ENCODE measurements around the gene CAMK2B.

Gene CAMK2B

GRCh38 chr7:44237696-44238095 lies 87.7 kb downstream of the CAMK2B start:
- Histone ChIP-seq H2AFZ (ENCODE audit: low read depth, low read length, severe bottlenecking) (no peak overlapping the region), H3K9me3 (ENCODE audit: insufficient read depth, low read length) (no peaks in the 10 kb centered on the region), H3K4me2 (ENCODE audit: low read depth, low read length, poor library complexity, severe bottlenecking) (no peak overlapping the region), H3K27me3 (ENCODE audit: low read length) (no peaks in the 10 kb centered on the region), H3K4me3 (ENCODE audit: insufficient read depth, low read length, poor library complexity, severe bottlenecking) (no peak overlapping the region), H4K20me1 (ENCODE audit: low read depth, low read length) (no peaks in the 10 kb centered on the region), H3F3A (ENCODE audit: insufficient read depth) (no peaks in the 10 kb centered on the region), H3K36me3 (ENCODE audit: low read length) (no peaks in the 10 kb centered on the region), H3K9ac (ENCODE audit: low read length) (no peak overlapping the region), H3K79me2 (ENCODE audit: insufficient read depth, low read length) (no peaks in the 10 kb centered on the region), H3K9me2 (replicated peaks; ENCODE audit: insufficient read depth, low read length) (no peaks in the 10 kb centered on the region), H3K27ac (ENCODE audit: low read depth, low read length) (no peak overlapping the region)
- no peak for TF ChIP-seq CTCF (IDR thresholded peaks at IDR 0.05; ENCODE audit: insufficient read depth, low read length, poor library complexity, severe bottlenecking)
- no peak for TF ChIP-seq EZH2phosphoT487 (conservative IDR thresholded peaks at IDR 0.05; ENCODE audit: low read length)

DNA sequence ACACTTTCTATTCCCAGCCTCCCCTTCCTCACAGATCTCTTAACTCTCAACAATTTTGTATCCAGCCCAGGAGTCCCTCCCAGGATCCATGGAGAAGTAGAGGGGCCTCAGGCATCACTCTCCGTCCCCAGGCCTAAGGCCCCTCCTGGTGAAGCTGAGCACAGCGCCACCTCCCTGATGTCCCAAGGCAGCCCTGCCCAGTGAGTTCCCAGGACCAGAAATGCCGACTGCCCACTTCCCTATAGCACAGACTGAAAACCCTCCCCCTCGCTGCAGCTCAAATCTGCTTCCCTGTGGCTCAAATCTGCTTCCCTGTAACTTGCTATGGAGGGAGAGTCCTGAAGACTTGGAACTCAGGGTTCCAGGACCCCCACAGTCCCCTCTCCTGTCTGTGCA lies 89.1 kb downstream of the CAMK2B start:
- no peaks in the 10 kb centered on the region for H3K79me2 ChIP-seq (ENCODE audit: insufficient read depth, low read length)
- H3K27me3 ChIP-seq (ENCODE audit: low read length) = no peaks in the 10 kb centered on the region

DNA sequence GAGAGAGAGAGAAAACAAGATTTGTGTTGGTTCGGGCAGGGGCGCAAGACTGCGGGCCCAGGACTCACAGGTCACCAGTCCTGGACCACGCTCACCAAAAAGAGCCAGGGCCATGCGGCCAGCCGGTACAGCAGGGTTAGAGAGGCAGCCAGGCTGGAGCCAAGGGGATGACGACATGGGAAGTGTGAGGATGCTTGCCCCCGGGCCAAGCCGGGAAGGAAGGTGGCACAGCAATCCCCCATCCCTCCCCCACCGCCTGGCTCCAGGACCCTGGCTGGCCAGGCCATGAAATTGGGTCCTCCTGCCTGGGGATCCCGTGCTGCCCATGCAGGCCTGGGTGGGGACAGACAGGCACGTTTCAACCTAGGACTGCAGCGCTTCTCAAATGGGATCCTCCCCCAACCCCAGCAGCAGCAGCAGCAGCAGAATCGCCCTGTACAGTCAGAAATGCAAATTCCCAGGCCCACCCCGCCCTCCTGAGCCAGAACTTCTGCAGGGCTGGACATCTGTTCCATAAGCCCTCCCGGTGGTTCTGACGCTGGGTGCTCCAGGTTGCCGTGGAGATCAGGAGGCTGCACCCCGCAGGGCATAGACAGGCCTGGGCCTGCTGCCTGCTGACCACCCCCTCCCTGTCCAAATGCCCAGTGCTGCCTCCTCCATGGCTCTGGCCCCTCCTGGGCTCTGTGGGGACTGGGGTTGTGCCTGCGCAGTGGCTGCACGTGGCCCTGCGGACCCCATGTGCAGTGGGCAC lies 89.6 kb downstream of the CAMK2B start:
- Histone ChIP-seq H3K4me3 (ENCODE audit: insufficient read depth, low read length, poor library complexity, severe bottlenecking) (no peak overlapping the region), H3K4me2 (ENCODE audit: low read depth, low read length, poor library complexity, severe bottlenecking) (no peak overlapping the region), H3K79me2 (ENCODE audit: insufficient read depth, low read length) (no peaks in the 10 kb centered on the region)

More for the DNA sequence above, 89.1 kb downstream of the CAMK2B start:
- no peaks in the 10 kb centered on the region for H3K36me3 ChIP-seq (ENCODE audit: low read length)
- H4K20me1 ChIP-seq (ENCODE audit: low read depth, low read length) = no peaks in the 10 kb centered on the region
- H3K9me2 ChIP-seq (replicated peaks; ENCODE audit: insufficient read depth, low read length) = no peaks in the 10 kb centered on the region
- H3K4me2 ChIP-seq (ENCODE audit: low read depth, low read length, poor library complexity, severe bottlenecking) = no peak overlapping the region
- no peak overlapping the region for H3K4me3 ChIP-seq (ENCODE audit: insufficient read depth, low read length, poor library complexity, severe bottlenecking)
- no peaks in the 10 kb centered on the region for H3K9me3 ChIP-seq (ENCODE audit: insufficient read depth, low read length)
- H3K9ac ChIP-seq (ENCODE audit: low read length) = no peak overlapping the region
- no peak overlapping the region for H3K27ac ChIP-seq (ENCODE audit: low read depth, low read length)
- no peak overlapping the region for H2AFZ ChIP-seq (ENCODE audit: low read depth, low read length, severe bottlenecking)
- TF ChIP-seq EZH2phosphoT487 (conservative IDR thresholded peaks at IDR 0.05; ENCODE audit: low read length) (no peak), CTCF (IDR thresholded peaks at IDR 0.05; ENCODE audit: insufficient read depth, low read length, poor library complexity, severe bottlenecking) (no peak)
- no peaks in the 10 kb centered on the region for H3F3A ChIP-seq (ENCODE audit: insufficient read depth)

More for the DNA sequence above, 89.6 kb downstream of the CAMK2B start:
- Histone ChIP-seq H3K9me3 (ENCODE audit: insufficient read depth, low read length) (no peaks in the 10 kb centered on the region), H3K36me3 (ENCODE audit: low read length) (no peaks in the 10 kb centered on the region), H4K20me1 (ENCODE audit: low read depth, low read length) (no peaks in the 10 kb centered on the region), H3K27me3 (ENCODE audit: low read length) (no peaks in the 10 kb centered on the region), H3F3A (ENCODE audit: insufficient read depth) (no peaks in the 10 kb centered on the region), H3K27ac (ENCODE audit: low read depth, low read length) (no peak overlapping the region), H3K9me2 (replicated peaks; ENCODE audit: insufficient read depth, low read length) (no peaks in the 10 kb centered on the region), H3K9ac (ENCODE audit: low read length) (no peak overlapping the region), H2AFZ (ENCODE audit: low read depth, low read length, severe bottlenecking) (no peak overlapping the region)
- TF ChIP-seq EZH2phosphoT487 (conservative IDR thresholded peaks at IDR 0.05; ENCODE audit: low read length) (no peak), CTCF (IDR thresholded peaks at IDR 0.05; ENCODE audit: insufficient read depth, low read length, poor library complexity, severe bottlenecking) (no peak)
